Epithelial cell of prostate (primary cell): ENCODE measurements around the gene PLCB4.

Source experiments
- DNase-seq: peaks from one replicate; pipeline ENCODE4 v3.0.0-alpha.2; 2011; ENCODE audit warnings: low read depth, low spot score
- H3K27ac ChIP-seq: fragments of 450-650 bp; 2 replicates; pipeline ENCODE4 v1.5.1; 2017; ENCODE audit warnings: mild to moderate bottlenecking

PLCB4 gene

DNA sequence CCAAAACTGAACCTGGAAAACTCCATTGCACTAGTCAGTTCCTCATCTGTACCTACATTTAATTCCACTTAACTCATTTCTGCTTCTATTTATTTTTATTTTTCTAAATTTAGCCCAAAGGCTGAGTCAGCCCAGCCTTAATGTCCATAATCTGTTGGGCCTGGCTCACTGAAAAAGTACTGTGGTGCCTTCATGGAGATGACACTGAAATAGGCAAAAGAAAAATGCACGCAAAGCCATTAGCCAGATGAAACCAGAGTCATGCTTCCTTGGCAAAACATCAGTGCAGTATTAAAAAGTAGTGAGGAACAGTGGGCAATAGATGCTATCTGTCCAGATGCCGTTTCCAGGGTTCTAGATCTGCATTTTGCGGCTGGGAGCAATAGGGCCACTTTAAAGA lies 14.7 kb upstream of the PLCB4 start:
- no peak for DNase-seq
- no peak overlapping the region for H3K27ac ChIP-seq

DNA sequence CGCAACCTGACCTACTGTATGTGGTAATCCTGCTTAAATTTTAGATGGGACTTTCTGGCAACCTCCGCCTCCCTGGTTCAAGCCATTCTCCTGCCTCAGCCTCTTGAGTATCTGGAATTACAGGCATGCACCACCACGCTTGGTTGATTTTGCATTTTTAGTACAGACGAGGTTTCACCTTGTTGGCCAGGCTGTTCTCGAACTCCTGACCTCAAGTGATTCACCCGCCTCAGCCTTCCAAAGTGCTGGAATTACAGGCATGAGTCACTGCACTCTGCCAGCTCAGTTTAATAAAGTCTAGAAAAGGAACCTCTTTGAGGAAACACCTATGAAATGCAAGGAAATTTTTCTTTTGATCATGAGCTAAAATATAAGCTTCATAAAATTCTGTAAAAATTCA lies 9.0 kb upstream of the PLCB4 start:
- no peak for DNase-seq
- H3K27ac ChIP-seq: no peak overlapping the region

DNA sequence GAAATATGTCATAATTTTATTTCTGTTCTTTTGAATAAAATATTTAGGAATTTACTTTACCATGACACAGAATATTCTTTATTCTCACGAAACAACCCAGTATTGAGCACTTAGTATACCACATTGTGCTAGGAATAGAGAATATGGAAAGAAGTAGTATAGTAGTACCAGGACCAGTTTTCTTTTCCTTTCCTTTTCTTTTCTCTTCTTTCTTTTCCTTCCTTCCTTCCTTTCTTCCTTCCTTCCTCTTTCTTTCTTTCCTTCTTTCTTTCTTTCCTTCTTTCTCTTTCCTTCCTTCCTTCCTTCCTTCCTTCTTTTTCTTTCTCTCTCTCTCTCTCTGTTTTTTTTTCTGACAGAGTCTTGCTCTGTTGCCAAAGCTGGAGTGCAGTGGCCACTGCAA lies 7.5 kb upstream of the PLCB4 start:
- no peak for DNase-seq

DNA sequence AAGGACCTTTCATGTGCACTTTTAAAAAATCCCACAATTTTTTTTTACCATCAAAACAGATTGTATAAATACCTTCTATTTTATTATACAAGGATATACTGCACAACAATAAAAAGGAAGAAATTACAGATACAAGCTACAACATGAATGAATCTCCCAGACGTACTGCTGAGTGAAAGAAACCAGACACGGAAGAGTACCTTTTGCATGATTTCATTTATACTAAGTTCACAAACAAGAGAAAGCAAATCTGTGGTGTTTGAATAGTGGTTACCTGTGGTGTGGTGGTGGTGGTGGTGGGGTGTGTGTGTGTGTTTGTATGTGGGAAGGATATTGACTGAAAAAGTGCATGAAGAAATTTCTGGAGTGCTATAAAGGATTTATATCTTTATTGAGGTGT lies 6.8 kb upstream of the PLCB4 start:
- peak; percentile 87 for DNase-seq

More for the DNA sequence above, 7.5 kb upstream of the PLCB4 start:
- peak overlapping the region; percentile 36 for H3K27ac ChIP-seq

DNA sequence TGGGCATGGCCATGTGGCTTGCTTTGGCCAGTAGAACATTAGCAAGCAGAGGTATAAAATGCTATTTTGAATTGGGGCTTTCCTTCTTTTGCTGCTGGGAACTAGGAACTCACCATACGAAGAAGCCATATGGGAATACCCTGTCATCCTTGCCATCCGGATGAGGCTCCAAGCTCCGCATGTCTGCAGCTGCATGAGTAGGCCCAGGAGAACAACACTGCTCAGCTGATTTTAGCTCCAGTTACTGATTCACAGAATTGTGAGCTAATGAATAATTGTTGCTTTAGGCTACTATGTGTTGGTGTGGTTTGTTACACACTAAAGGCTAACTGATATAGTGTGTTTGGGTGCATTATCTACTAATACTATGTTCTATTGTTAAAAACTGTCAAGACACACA lies 2.7 kb upstream of the PLCB4 start:
- no peak overlapping the region for H3K27ac ChIP-seq
- DNase-seq: no peak

More for the DNA sequence above, 6.8 kb upstream of the PLCB4 start:
- peak overlapping the region; percentile 36 for H3K27ac ChIP-seq

DNA sequence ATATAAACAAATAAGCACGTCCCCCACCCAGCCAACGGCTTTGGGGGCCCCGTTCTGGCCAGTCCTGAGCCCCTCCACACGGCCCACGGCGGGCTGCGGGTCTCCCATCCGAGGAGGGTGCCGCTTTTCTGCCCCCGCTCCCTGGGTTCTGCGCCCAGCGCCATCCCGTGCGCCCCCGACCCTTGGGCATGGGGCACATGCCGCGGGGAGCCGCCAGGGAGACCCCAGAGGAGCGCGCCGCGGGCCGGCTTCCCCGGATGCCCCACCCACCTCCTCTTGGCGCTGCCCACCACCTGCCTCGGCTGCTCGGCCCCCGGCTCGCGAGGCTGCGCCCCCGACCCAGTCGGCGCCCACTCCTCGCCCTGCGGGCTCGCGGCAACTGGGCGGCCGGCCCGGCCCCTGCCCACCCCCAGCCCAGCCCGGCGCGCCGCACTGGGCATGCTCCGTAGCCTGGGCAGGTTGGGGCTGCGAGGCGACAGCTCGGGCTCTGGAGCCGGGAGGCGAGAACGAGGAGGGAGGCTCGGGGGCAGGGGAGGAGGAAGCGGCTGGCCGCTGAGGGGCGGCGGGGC lies 570 bp upstream of the PLCB4 start:
- no peak for DNase-seq
- peak overlapping the region; percentile 20 for H3K27ac ChIP-seq

DNA sequence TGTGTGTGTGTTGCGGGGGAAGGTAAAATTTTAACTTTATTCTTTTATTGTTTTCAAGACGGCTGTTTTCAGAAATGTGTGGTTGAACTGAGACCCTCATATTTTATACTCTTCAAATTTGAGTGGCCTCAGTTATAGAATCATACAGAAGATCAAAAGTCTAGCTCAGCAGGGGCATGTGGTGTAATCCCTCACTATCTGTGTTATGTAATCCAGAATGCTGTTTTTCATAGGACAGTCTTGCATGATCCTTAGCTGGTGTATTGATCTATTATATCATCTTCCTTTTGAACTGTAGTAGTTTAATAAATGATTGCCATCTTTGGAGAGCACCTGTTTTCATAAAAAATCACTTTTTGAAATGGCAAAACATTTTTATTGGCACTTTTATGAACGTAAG lies 1.4 kb downstream of the PLCB4 start:
- DNase-seq: no peak
- no peak overlapping the region for H3K27ac ChIP-seq

DNA sequence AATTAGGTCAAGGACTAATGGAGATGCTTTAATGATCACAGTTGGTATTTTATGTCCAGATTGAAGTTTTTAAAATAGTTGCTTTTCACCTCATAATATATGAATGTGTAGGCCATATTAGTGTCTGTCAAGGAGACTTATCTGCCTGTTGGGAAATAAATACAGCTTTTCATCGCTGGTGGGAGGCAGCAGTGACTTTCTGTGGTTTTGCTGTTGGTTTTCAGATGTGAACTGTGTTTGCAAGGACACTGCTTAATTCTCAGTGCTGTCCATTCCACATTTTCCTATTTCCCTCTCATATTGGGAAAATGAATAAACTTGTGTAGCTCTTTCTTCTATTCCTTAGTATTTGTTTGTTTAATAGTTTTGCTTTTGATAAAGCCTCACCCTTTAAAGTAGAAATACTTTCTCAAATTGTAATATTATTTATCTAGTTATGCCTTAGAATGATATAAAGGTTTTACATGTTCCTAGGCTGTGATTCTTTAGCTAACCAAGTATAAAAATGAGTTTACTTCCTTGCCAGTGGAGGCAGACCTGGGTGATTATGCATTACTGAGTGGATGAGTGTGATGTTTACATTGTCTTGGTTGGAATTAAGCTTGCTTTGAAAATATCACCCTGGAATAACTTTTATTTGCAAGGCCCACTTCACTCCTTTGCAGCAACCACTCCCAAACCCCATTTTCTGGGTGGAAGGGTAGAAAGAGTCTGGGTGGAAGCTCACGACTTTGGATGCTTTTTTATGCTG lies 3.3 kb downstream of the PLCB4 start:
- DNase-seq: no peak
- H3K27ac ChIP-seq: no peak overlapping the region

DNA sequence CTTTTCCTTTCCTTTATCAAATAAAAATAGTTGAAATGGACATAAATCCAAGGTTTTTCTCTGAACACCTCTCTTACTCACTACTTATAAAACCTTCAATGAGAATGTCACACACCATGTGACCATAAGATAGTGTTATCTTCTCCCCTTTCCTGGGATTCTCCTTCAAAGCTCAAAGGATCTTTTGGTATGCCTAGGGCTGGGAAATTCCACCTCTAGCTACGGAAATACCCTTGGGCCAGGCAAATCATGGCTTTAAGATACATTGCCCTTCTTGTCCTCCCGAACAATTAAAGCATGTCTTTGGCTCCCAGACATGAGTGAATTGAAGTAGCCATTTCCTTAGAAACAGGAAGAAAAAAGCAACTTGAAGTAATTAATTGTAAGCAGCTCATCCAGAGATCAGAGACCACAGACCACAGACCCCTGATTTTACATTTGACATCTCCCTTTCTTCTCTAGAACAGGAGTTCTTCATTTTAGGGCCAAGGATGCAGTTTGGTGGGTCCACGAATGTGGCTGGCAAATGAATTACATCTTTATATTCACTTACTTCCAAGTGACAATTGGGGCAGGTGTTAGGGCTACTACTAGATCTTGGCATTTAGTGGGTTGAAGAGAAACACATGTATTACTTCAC lies 4.1 kb downstream of the PLCB4 start:
- H3K27ac ChIP-seq: no peak overlapping the region
- DNase-seq: no peak

DNA sequence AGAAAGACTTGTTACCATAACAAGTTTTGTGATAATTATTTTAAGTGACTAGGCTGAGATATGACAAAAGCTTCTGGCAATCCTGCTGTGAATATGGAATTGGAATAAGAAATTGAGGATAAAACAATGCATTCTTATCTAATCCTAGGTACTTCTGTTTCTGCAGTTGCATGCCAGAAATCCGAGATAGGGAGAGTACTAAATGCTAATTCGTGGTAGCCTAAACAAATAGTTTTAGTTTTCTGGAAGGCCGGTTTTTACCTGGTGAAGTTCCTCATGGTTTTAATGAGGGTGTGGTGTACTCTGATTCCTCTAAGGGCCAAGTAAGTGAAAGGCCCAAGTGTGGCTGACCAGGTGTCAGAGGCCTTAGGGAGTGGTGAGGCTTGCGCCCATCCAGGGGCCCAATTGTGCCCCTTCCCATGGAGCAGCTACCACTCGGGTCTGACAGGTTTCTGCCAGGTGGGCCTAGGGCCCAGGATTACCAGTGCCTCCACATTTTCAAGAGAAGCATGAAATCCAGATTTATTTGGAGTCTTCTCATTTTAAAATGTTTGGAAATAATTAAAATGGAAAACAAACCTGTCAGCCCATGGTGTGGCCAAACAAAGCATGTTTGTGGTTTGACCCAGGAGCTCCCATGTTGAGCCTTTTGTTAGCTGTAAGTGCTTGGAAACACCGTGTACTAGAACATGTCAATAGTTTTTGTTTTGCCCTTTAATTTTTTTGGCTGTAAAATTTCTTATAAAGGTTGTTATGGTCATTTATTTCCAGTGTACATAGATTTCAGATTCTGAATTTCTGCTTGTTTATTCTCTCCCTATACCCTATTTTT lies 6.6 kb downstream of the PLCB4 start:
- H3K27ac ChIP-seq: no peak overlapping the region
- no peak for DNase-seq

DNA sequence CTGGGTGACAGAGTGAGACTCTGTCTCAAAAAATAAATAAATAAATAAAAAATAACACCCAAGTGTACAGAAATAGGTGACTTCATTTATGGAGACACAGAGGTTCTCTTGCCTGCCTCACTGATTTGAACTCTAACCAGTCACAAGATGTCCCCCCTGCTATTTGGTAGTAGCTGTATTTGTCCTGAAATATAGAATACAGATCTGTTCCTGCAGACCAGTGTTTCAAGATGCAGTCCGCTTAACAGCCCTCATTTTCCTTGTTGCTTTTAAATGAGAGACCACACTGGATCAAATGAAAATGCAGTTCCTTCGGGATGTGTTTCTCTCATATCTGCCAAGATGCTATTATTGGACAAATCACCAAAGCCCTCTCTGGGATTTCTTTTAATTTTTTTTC lies 7.6 kb downstream of the PLCB4 start:
- no peak for DNase-seq
- no peak overlapping the region for H3K27ac ChIP-seq

DNA sequence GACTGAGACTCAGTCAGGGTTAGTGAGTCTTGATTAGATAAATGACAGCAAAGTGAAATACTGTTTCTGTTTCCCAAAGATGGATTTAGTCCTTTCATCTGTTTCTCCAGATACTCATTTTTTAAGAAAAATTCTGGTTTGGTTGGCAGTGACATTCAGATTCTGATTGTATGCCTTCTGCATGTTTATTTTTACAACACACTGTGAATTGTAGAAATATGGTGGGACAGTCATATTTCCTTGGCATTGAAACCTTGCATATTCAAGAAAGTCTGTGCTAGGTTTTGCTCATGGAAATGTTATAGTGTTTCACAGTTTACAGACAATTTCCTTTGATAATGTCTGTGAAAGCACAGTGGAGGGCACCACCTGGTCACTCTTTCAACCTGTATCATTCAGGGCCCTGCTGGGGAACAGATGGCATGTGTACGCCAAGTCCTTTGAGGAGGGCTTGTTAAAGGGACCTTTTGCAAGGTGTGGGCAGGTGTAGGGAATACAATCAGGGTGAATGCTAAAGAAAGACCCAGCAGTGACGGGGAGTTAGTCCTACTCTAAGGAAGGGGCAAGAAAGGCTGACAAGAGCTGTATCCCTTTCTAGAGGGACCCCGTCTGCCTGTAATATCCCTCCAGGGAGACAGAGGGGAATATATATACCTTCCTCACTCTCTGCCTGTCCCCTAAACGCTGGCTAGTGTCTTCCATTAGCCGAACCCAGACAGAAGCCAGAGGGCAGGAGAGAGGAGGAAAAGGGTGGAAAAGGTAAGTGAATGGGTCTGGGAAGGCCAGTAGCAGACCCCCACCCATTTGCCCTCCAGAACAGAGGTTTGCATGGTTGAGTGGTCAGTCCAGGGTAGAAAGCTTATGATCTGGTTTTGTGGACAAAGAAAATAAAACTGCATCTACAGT lies 10.2 kb downstream of the PLCB4 start:
- no peak overlapping the region for H3K27ac ChIP-seq
- no peak for DNase-seq

DNA sequence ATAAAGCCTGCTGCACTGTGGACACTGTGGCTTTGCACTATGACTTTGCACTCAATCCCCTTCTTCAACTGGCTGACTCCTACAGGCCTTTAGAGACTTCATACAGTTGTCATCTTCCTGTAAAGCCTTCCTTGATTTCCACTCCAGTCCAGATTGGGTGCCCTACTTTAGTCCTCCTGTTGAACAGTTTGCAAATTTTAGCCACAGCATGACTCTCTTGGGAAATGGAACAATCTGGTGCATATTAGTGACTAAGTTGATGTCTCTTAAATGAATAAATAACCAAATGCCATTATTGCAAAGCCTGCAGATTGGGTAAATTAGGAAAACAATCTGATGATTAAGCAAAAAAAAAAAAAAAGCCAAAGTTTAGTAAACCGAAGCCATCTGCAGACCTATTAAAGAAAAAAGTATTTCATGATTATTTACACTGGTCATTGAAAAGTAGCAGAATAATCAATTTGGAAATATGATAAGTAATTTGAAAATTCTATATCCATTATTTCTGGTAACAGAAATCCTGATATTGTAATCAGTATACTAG lies 12.6 kb downstream of the PLCB4 start:
- no peak for DNase-seq
- H3K27ac ChIP-seq: no peak overlapping the region

DNA sequence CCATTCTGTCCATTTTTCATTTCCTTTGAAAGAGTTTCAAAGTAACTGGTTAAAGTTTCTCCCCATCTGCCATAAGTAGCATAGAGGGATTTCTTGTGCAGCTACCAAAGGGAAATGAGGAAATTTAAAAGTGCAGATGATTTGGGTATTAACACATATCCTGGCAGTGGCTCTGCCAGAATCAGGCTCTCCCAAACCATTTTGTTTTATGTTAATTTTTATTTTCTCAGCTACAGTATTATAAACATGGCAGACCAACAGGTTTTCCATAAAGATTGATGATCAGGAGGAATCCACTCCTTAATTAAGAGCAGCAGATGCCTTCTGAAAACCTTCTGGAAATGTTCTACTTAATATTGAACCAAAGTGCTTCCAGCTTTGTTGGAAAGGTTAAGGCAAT lies 13.9 kb downstream of the PLCB4 start:
- DNase-seq: no peak
- H3K27ac ChIP-seq: no peak overlapping the region

DNA sequence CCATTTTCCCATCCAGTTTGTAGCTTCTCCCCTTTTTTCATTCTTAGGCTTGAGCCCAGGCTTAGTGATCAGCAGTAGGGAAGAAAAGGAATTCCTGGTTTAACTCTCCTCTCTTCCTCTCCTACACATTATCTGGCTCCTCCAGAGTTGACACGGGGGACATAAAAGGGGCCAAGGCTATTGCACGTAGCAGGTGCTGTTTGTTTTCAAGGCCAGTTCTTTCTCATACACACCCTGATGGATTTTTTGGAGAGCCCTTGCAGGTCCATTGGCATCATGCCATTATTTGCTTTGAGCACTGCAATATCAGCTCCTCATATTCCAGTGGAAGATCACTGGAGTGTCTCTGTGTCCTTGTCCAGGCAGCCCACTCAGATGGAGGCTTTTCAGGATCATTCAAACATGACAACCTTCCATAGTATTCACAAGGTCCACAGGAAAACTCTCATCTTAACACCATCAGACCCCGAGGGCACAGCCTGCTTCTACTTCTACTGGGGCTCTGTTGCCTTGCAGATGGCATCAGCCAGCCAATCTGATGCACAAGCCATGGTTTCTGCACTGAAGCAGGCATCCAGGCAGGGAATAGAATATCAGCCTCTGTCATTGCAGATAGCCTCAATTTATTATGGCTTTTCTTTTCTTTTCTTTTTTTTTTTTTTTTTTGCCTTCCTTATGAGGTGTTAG lies 18.8 kb downstream of the PLCB4 start:
- no peak for DNase-seq
- no peak overlapping the region for H3K27ac ChIP-seq

DNA sequence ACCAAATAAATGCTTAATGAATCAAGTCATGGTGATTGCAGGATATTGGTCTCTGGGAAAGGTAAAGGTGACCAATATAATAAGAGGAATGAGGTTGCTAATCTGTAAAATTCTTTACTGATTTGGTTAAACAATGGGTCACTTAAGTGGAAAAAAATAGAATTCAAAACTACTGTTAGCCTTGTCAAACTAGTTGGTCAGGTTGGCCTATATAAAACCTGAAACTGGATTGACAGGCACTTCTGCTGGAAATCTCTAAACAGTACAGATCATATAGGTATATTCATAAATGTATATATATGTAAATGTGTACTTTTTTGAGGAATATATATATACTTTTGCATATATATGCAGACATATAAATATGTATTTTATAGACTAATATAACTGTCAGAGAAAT lies 19.7 kb downstream of the PLCB4 start:
- no peak for DNase-seq
- no peak overlapping the region for H3K27ac ChIP-seq

DNA sequence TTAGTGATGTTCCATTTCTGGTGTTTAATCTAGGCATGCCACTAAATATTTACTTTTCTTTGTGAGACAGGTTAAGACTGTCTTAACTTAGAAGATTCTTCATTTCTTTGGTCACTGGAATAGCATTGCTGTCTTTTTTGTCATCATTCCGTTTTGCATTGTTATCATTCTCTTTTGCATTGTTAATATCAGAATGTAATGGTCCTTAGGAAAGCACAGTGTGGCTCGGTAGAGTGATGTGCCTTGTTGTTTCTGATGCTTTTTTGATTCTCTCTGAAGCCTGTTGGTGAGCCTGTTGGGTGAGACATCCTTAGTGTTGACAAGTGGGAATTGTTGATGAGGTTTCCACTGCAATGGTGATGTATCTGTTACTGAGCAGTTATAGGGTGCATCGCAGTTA lies 23.2 kb downstream of the PLCB4 start:
- H3K27ac ChIP-seq: no peak overlapping the region
- DNase-seq: no peak

DNA sequence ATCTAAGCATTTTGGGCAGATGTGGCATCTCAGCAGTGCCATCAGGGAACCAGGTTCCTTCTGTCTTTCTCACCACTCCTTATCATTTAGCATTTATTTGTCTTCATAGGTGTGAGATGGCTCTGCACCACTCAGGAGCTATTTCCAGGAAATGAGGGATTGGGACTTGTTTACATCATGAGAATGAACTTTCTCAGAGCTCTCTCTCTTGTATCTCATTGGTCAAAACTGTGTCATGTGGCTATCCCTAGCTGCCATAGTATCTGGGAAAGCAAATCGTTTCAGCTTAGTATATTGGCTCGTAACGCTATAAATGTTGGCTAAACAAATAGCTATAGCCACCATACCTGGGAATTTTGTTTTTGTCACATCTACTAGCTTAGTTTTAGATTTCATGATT lies 23.8 kb downstream of the PLCB4 start:
- DNase-seq: no peak
- H3K27ac ChIP-seq: no peak overlapping the region
